ENCODE data around the gene SMYD3.

DNA sequence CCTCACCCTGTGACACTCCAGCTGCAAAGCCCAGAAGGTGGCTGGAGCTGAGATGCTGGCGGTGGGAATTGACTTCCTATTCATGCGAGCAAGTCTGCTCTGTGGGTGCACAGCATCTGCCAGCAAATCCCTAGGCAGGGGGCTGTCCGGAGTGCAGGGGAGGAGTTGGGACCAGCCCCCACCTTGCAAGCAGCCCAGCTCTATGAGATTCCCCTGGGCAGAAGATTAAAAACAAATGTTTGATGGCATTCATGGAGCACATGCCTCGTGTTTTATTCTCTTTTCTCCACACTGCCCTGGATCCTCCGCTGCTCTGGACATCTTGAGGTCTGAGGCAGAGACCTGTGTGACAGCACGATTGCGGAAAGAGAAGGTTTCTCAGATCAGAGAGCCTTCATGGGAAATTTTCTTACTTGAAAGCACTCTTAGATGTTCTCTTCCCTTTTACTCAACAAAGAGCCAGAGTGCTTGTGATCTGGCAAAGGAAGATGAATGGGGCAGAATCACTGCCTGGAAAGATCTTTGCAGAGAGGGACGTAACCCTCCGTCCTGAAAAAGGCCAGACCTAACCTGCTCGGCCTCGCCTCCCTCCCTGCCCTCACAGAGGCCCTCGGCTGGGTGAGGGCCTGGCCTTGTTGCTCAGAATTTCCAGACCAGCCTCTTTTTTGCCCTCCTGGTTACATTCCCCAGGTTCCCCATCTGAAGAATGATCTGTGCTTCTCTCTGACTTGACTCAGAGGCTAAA lies 755.2 kb downstream of the SMYD3 start:
- TF ChIP-seq POLR2A (IDR thresholded peaks at IDR 0.05), result no peak
- TF ChIP-seq, protein P1, sequence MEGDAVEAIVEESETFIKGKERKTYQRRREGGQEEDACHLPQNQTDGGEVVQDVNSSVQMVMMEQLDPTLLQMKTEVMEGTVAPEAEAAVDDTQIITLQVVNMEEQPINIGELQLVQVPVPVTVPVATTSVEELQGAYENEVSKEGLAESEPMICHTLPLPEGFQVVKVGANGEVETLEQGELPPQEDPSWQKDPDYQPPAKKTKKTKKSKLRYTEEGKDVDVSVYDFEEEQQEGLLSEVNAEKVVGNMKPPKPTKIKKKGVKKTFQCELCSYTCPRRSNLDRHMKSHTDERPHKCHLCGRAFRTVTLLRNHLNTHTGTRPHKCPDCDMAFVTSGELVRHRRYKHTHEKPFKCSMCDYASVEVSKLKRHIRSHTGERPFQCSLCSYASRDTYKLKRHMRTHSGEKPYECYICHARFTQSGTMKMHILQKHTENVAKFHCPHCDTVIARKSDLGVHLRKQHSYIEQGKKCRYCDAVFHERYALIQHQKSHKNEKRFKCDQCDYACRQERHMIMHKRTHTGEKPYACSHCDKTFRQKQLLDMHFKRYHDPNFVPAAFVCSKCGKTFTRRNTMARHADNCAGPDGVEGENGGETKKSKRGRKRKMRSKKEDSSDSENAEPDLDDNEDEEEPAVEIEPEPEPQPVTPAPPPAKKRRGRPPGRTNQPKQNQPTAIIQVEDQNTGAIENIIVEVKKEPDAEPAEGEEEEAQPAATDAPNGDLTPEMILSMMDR (IDR thresholded peaks at IDR 0.05), result no peak
